DOHH2 (cell line): ENCODE data around the gene PNMT.

Source experiments
- H3F3A ChIP-seq: fragments of 200-600 bp; sonication (generic), shearing (Covaris generic); 2 replicates; pipeline ENCODE4 v1.6.0; 2016; ENCODE audit warnings: antibody characterized with exemption, mild to moderate bottlenecking; ENCODE audit not compliant: control insufficient read depth, insufficient read depth
- H3K27ac ChIP-seq: fragments of 200-600 bp; sonication (generic); 2 replicates; pipeline ENCODE4 v1.5.1; 2014; ENCODE audit warnings: low read depth, mild to moderate bottlenecking, low read length, moderate library complexity
- H3K27me3 ChIP-seq: fragments of 200-600 bp; sonication (generic); 2 replicates; pipeline ENCODE4 v1.6.1; 2014; ENCODE audit warnings: mild to moderate bottlenecking, low read length, mixed read lengths; ENCODE audit not compliant: control insufficient read depth
- H3K36me3 ChIP-seq: fragments of 200-600 bp; sonication (generic); 2 replicates; pipeline ENCODE4 v1.6.1; 2014; ENCODE audit warnings: mild to moderate bottlenecking, low read length, moderate library complexity, mixed read lengths; ENCODE audit not compliant: control insufficient read depth
- H3K4me1 ChIP-seq: fragments of 200-600 bp; sonication (generic); 2 replicates; pipeline ENCODE4 v1.6.1; 2014; ENCODE audit warnings: mild to moderate bottlenecking, low read length, mixed read lengths; ENCODE audit not compliant: control insufficient read depth
- H3K4me2 ChIP-seq: fragments of 200-600 bp; sonication (generic); 2 replicates; pipeline ENCODE4 v1.6.0; 2014; ENCODE audit warnings: mild to moderate bottlenecking, low read length, moderate library complexity
- H3K4me3 ChIP-seq: fragments of 200-600 bp; sonication (generic); 2 replicates; pipeline ENCODE4 v1.5.1; 2014; ENCODE audit warnings: mild to moderate bottlenecking, low read length, mixed read lengths
- H3K79me2 ChIP-seq: fragments of 200-600 bp; sonication (generic); 2 replicates; pipeline ENCODE4 v1.6.1; 2014; ENCODE audit warnings: mild to moderate bottlenecking, low read length, mixed read lengths; ENCODE audit not compliant: control insufficient read depth
- H3K9me2 ChIP-seq: fragments of 200-600 bp; sonication (generic); replicated peaks from 2 replicates; pipeline ENCODE4 v1.6.1; 2014; ENCODE audit warnings: mild to moderate bottlenecking, low read length, mixed read lengths; ENCODE audit not compliant: control insufficient read depth
- H3K9me3 ChIP-seq: fragments of 200-600 bp; sonication (generic); 2 replicates; pipeline ENCODE4 v1.6.1; 2014; ENCODE audit warnings: antibody characterized with exemption, low read length, mixed read lengths; ENCODE audit not compliant: control insufficient read depth, insufficient read depth
- H4K20me1 ChIP-seq: fragments of 200-600 bp; sonication (generic); 2 replicates; pipeline ENCODE4 v1.6.0; 2014; ENCODE audit warnings: low read depth, mild to moderate bottlenecking, antibody characterized with exemption, low read length, moderate library complexity; ENCODE audit not compliant: control insufficient read depth, insufficient read depth
- EZH2phosphoT487 ChIP-seq: fragments of 200-600 bp; sonication (generic); IDR thresholded peaks from 2 replicates; pipeline ENCODE4 v1.6.1; 2017; ENCODE audit warnings: borderline replicate concordance, mild to moderate bottlenecking, antibody characterized with exemption, low read length, moderate library complexity, mixed read lengths
- TF ChIP-seq, protein P1 (sequence below): fragments of 200-600 bp; sonication (generic); IDR thresholded peaks from one replicate; pipeline ENCODE4 v1.5.1; 2014; ENCODE audit warnings: antibody characterized with exemption, mild to moderate bottlenecking, low read depth, low read length; ENCODE audit not compliant: poor library complexity, severe bottlenecking

PNMT gene

DNA sequence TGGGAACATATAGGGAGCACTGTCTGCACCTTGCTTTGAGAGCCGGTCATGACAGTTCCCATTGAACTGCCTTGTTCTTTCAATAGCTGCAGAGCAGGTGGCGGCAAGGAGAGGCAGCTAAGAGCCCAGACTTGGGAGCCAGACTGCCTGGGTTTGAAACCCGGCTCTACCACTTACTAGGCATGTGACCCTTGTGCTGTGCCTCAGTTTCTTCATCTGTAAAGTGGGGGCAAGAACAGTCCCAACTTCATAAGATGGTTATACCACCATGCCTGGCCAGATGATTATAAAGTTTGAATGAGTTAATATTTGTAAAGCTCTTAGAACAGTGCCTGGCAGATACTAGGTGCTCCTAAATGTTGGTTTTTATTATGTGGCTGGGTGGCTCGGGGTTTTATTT, 46.0 kb downstream of the PNMT start:
- no peak overlapping the region for H3K4me3 ChIP-seq
- TF ChIP-seq, protein P1, sequence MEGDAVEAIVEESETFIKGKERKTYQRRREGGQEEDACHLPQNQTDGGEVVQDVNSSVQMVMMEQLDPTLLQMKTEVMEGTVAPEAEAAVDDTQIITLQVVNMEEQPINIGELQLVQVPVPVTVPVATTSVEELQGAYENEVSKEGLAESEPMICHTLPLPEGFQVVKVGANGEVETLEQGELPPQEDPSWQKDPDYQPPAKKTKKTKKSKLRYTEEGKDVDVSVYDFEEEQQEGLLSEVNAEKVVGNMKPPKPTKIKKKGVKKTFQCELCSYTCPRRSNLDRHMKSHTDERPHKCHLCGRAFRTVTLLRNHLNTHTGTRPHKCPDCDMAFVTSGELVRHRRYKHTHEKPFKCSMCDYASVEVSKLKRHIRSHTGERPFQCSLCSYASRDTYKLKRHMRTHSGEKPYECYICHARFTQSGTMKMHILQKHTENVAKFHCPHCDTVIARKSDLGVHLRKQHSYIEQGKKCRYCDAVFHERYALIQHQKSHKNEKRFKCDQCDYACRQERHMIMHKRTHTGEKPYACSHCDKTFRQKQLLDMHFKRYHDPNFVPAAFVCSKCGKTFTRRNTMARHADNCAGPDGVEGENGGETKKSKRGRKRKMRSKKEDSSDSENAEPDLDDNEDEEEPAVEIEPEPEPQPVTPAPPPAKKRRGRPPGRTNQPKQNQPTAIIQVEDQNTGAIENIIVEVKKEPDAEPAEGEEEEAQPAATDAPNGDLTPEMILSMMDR, result no peak
- TF ChIP-seq EZH2phosphoT487, result no peak
- no peaks in the 10 kb centered on the region for H4K20me1 ChIP-seq
- no peaks in the 10 kb centered on the region for H3K36me3 ChIP-seq
- H3F3A ChIP-seq, result no peaks in the 10 kb centered on the region
- H3K27me3 ChIP-seq, result no peaks in the 10 kb centered on the region
- no peaks in the 10 kb centered on the region for H3K9me2 ChIP-seq
- peaks cover 1% of the 10 kb centered on the region for H3K4me1 ChIP-seq
- H3K27ac ChIP-seq, result no peak overlapping the region
- no peak overlapping the region for H3K4me2 ChIP-seq
- no peaks in the 10 kb centered on the region for H3K9me3 ChIP-seq
- H3K79me2 ChIP-seq, result no peaks in the 10 kb centered on the region

DNA sequence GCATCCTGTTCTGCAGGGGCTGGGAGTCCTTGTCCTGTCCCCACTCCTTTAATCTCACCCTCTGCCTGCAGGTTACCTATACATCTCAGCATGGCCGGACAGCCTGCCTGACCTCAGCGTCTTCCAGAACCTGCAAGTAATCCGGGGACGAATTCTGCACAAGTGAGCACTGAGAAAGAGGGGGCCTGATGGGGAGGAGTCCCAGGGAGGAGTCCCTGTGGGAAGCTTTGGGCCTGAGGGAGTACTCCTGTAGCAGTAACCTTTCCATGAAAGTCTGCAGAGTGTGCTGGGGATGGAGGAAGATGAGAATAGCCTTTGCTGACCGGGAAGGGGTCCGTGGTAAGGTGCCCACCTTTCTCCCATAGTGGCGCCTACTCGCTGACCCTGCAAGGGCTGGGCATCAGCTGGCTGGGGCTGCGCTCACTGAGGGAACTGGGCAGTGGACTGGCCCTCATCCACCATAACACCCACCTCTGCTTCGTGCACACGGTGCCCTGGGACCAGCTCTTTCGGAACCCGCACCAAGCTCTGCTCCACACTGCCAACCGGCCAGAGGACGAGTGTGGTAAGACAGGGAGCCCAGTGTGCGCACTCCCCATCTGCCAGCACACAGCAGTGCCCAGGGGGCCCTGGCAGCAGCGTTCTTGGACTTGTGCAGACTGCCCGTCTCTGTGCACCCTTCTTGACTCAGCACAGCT, 47.3 kb downstream of the PNMT start:
- H3F3A ChIP-seq, result no peaks in the 10 kb centered on the region
- no peaks in the 10 kb centered on the region for H3K27me3 ChIP-seq
- no peaks in the 10 kb centered on the region for H3K9me2 ChIP-seq
- H3K9me3 ChIP-seq, result no peaks in the 10 kb centered on the region
- no peaks in the 10 kb centered on the region for H4K20me1 ChIP-seq
- H3K79me2 ChIP-seq, result no peaks in the 10 kb centered on the region
- no peaks in the 10 kb centered on the region for H3K4me1 ChIP-seq
- no peak overlapping the region for H3K4me3 ChIP-seq
- TF ChIP-seq, protein P1, result no peak
- no peak for TF ChIP-seq EZH2phosphoT487
- H3K36me3 ChIP-seq, result no peaks in the 10 kb centered on the region
- no peak overlapping the region for H3K4me2 ChIP-seq
- H3K27ac ChIP-seq, result no peak overlapping the region

DNA sequence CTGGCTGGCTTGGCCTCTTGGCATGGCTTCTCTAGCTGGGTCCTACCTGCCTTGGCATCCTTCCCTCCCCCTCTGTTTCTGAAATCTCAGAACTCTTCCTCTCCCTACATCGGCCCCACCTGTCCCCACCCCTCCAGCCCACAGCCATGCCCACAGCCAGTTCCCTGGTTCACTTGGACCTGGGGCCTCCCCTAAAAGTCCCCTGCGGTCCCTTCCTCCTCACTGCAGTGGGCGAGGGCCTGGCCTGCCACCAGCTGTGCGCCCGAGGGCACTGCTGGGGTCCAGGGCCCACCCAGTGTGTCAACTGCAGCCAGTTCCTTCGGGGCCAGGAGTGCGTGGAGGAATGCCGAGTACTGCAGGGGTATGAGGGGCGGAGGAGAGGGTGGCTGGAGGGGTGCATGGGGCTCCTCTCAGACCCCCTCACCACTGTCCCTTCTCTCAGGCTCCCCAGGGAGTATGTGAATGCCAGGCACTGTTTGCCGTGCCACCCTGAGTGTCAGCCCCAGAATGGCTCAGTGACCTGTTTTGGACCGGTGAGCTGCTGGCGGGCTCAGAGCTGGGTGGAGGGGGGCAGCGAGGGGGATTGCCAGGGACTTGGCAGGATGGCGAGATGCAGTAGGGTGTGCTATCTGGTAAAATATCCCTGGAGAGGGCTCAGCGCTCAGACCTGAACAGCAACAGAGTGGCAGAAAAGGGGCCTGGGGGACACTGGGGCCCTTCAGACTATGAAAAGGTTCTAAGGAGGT, 48.0 kb downstream of the PNMT start:
- no peaks in the 10 kb centered on the region for H4K20me1 ChIP-seq
- no peaks in the 10 kb centered on the region for H3K4me1 ChIP-seq
- no peaks in the 10 kb centered on the region for H3K27me3 ChIP-seq
- TF ChIP-seq EZH2phosphoT487, result no peak
- TF ChIP-seq, protein P1, result no peak
- no peak overlapping the region for H3K27ac ChIP-seq
- H3F3A ChIP-seq, result no peaks in the 10 kb centered on the region
- H3K9me2 ChIP-seq, result no peaks in the 10 kb centered on the region
- no peaks in the 10 kb centered on the region for H3K36me3 ChIP-seq
- H3K9me3 ChIP-seq, result no peaks in the 10 kb centered on the region
- no peaks in the 10 kb centered on the region for H3K79me2 ChIP-seq
- H3K4me2 ChIP-seq, result no peak overlapping the region
- H3K4me3 ChIP-seq, result no peak overlapping the region
